Stimulated activated CD8-positive, alpha-beta memory T cell treated with anti-CD3 and anti-CD28 coated beads, Interleukin-15, amount 100 ng/mL, for 48 hours (primary cell): ENCODE data around the gene MTFMT.
"Not testable (repeated sequence)": the region's sequence is repeated elsewhere in the genome, so short reads cannot be mapped to it uniquely, and the experiment has no call there.

Experiments used
- DNase-seq, 2 donors: peaks; one replicate each; pipeline ENCODE4 v3.0.0-alpha.2; 2020; ENCODE audit warnings: low read depth in 2 of 2

MTFMT gene

GRCh38 chr15:65028921-65029735, at the start of gene MTFMT:
Gene MTFMT (minus strand): TSS chr15:65029639. CDS start chr15:65029613, 26 bp downstream.
- DNase-seq: peak; percentile 89 to 90

DNA sequence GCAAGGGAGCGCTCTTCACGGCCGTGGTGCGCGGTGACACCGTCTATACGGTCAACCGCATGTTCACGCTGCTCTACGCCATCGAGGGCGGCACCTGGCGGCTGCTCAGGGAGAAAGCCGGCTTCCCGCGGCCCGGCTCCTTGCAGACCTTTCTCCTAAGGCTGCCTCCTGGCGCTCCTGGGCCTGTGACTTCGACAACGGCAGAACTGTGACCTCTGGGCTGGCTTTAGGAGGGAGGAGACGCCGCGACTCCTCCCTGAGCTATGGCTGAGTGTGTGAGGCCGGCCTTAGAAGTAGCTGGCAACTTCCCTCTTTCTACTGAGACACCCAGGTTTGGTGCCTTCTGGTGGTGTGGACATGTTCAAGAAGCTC, 48.5 kb upstream of the MTFMT start:
- peak; percentile 29 to 42 for DNase-seq

DNA sequence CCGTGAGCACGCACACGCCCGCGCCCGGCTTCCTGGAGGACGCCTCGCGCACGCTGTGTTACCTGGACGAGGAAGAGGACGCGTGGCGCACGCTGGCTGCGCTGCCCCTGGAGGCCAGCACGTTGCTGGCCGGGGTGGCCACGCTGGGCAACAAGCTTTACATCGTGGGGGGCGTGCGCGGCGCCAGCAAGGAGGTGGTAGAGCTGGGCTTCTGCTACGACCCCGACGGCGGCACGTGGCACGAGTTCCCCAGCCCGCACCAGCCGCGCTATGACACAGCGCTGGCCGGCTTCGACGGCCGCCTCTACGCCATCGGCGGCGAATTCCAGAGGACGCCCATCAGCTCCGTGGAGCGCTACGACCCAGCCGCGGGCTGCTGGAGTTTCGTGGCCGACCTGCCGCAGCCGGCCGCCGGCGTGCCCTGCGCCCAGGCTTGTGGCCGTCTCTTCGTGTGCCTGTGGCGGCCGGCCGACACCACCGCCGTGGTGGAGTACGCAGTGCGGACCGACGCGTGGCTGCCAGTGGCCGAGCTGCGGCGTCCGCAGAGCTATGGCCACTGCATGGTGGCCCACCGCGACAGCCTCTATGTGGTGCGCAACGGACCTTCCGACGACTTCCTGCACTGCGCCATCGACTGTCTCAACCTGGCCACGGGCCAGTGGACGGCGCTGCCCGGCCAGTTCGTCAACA, 48.0 kb upstream of the MTFMT start:
- no peak for DNase-seq

DNA sequence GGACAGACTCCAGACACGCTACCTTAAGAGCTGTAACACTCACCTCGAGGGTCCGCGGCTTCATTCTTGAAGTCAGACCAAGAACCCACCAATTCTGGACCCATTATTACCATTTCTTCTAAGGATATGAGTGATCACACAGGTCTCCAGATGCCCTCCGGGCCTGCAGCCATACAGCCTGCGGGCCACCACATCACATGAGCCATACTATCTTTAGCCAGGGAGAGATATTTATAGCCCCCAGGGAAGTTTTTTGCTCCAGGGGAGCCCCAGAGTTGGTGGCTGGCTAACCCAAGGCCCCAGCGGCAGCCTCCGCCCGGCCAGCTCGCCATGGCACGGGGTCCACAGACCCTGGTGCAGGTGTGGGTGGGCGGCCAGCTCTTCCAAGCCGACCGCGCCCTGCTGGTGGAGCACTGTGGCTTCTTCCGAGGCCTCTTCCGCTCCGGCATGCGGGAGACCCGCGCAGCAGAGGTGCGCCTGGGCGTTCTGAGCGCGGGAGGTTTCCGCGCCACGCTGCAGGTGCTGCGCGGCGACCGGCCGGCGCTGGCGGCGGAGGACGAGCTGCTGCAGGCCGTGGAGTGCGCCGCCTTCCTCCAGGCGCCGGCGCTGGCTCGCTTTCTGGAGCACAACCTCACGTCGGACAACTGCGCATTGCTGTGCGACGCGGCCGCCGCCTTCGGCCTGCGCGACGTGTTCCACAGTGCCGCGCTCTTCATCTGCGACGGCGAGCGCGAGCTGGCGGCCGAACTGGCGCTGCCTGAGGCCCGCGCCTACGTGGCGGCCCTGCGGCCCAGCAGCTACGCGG, 47.2 kb upstream of the MTFMT start, which contains the start of gene KBTBD13:
TSS of gene KBTBD13 (plus strand) at position 261 of the 805 bp plus-strand sequence. CDS start at position 331, 70 bp downstream.
- DNase-seq: no peak

- not testable (repeated sequence) for DNase-seq
Measured at GRCh38 chr15:65075607-65076395, 46.4 kb upstream of the MTFMT start.

DNA sequence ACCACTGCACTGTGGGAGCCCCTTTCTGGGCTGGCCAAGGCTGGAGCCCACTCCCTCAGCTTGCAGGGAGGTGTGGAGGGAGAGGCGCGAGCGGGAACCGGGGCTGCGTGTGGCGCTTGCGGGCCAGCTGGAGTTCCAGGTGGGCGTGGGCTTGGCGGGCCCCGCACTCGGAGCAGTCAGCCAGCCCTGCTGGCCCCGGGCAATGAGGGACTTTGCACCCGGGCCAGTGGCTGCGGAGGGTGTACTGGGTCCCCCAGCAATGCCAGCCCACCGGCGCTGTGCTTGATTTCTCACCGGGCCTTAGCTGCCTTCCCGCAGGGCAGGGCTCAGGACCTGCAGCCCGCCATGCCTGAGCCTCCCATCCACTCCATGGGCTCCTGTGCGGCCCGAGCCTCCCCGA, 45.5 kb upstream of the MTFMT start:
- DNase-seq: not testable (repeated sequence)

GRCh38 chr15:65072617-65073016, 43.2 kb upstream of the MTFMT start:
- DNase-seq: no peak

- no peak for DNase-seq
Measured at GRCh38 chr15:65072027-65072426, 42.6 kb upstream of the MTFMT start.

DNA sequence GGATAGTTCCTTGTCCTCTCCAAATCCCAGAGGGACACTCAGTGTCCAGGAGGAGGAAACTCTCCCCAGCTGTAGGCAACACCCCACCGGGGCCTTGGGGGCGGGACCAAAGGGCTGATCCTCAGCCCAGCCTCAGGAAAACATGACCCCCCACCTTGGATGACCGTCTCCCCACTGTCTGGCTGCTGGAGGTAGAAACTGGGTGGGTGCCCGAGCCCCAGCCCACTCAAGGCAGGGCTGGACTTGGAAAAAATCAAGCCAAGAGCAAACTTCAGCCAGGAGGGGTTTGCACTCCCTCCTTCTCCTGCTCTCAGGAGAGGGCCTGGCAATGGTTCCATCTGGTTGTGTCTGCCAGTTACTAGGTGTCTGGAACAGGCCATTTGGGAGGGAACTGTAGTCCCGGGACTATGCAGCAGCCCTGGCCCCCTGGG, 42.0 kb upstream of the MTFMT start:
- no peak for DNase-seq

DNA sequence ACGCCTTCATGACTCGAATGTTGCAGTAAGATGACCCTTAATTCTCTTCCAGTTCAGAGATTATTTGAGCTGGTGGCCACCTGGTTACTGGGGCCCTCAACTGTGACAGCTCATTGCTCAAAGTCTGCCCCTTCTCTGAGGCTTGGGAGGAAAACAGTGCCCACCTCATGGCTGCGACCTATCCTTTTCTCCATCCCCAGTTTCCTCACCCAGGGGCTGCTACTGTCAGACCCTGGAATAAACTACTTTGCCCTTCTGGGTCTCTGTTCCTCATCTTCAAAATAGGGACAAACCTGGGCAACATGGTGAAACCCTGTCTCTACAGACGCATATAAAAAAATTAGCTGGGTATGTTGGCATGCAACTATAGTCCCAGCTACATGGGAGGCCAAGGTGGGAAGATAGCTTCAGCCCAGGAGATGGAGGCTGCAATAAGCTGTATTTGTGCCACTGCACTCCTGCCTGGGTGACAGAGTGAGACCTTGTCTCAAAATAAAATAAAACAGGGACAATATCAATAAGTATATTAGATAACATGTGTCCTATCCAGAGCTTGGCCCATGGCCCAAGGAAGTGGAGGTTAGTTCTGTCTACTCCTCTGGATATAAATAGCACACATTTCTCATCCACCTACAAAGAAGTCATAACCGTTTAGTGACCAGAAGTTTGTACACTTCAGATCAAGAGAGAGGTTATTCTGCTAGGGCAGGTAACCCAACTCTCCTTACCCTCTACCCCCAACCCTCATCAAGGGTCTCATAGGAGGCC, 40.5 kb upstream of the MTFMT start:
- DNase-seq: no peak

- DNase-seq: no peak
Measured at GRCh38 chr15:65069179-65069578, 39.7 kb upstream of the MTFMT start.

GRCh38 chr15:65068403-65068788, 39.0 kb upstream of the MTFMT start:
- DNase-seq: no peak

DNA sequence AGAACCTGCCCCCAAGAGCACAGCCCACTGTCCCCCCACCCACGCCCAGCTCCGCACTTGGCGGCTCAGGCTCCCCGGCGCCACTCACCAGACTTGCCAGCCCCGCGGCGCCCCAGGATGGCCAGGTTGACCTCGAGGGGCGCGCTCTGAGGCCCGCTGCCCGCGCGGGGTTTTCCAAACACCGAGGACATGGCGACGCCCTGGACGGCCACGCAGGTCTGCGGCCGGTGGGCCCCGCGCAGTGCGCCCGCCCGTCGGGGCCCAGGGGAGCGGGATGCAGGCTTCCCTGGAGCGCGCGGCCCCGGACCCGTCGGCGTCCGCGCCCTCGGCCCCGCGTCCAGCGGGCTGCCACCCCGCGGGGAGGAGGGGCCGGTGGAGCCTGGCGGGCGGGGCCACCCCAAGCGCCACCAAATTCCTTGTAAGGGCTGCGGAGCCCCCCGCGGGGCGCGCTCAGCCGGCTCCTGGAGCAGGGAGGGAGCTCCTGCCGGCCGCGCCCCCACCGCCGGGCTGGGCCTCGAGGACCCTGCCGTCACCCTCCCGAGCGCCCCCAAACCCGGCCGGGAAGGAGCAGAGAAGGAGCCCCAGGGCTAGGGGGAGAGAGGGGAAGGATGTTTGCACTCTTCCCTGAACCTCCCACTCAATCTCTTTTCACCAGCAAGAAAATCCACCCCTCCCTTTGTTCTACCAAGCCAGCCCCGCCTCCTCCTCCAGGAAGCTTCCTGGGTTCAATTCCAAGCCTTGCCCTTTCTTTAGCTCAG, 38.4 kb upstream of the MTFMT start, which contains the start of gene RASL12:
TSS of gene RASL12 (minus strand) at position 347 of the 758 bp plus-strand sequence. CDS start at position 191, 156 bp downstream.
- no peak for DNase-seq

DNA sequence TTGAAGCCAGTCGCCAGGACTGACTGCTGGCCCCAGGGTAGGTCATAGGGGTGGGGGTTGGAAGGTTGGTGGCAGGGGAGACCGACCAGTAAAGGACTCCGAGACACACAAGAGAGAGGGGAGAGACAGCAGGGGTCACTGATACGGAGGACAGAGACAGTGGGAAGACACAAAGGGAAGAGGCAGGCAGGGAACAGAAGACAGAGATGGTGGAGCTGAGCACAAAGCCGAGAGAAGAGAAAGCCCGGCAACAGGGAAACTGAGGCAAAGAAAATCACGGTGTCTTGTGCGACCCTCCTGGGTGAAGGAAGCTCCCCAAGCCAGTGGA, 37.8 kb upstream of the MTFMT start:
- DNase-seq: no peak

DNA sequence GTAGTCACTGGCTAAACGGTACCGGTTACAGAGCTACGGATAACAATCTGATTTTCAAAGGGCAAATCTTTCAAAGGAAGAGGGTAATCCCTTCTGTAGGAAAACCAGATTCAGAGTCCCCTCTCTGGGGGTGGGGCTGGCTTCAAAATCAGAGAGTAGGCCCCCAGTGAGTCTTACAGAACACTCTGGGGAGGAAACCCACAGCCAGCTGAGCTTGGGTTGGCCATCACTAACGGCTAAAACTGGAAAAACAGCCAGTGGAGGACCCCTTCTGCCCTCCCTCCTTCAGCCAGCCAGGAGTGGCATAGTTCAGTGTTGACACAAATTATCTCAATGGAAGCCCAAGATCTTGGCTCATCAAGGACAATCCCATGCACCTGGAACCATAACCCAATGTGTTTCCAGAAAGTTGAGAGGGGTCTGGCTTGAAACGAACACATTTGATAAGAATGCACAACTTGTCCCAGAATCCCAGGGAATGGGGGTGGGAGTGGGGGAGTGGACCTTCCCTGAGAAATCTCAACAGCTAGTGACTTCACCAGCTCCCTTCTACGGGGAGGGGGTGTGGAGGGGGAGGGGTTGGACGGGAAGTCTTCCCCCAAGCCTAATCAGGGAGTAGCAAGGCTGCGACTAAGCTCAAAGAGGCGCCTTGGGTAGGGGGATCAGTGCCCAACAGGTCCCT, 37.3 kb upstream of the MTFMT start:
- DNase-seq: no peak

- no peak for DNase-seq
Measured at GRCh38 chr15:65066001-65066634, 36.7 kb upstream of the MTFMT start.

DNA sequence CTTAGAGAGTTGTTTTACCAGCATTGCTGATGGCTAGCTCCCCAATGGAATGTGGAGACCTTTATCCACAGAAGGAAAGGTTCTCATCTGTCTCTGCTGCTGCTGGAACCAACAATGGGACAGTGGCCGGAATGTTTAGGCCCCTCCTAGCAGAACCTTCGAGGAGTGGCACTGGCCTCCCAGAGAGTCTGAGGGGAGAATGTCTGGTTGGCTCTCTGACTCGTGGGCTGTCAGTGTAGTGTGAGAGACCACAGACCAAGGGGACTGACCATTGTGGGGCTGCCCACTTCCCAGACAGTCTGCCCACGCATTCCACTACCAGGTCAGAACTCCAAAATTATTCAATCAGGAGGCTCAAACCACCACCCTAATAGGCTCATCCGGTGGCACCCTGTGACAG, 33.3 kb upstream of the MTFMT start:
- DNase-seq: no peak

DNA sequence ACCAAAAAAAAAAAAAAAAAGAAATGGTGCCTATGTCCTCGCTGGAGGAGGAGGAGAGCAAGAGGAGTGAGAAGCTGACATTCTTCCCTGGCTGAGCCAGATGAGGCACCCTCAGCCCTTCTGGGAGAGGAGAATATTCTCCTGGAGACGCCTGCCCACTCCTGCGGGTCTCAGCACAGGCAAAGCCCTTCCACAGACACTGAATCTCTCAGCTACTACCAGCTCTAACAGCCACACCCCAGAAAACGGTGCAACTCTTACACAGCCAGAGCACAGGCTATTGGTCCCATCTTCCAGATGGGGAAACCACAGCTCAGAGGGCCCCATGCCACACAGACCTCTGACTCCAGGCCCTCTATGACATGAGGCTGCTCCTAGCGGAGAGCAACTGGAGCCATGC, 32.6 kb upstream of the MTFMT start:
- no peak for DNase-seq
